Adrenal gland (tissue), 5 donors: ENCODE data around the gene VIT.

Experiments used
- CTCF ChIP-seq, 6 experiments: fragments of 450-650 bp in 4 of 6; fragments of 200-600 bp in 2 of 6; sonication (generic) in 1 of 6; IDR thresholded peaks; 1 replicate in 5 of 6; 2 replicates in 1 of 6; pipeline versions ENCODE4 v1.5.1 to v1.8.0; 2016 to 2021; ENCODE audit warnings: antibody characterized with exemption in 6 of 6, mild to moderate bottlenecking in 2 of 6, moderate library complexity in 1 of 6
- POLR2A ChIP-seq, 2 donors: fragments of 450-650 bp; IDR thresholded peaks; one replicate each; pipeline ENCODE4 v1.6.1; 2017; ENCODE audit warnings: antibody characterized with exemption in 2 of 2, mild to moderate bottlenecking in 2 of 2, moderate library complexity in 1 of 2
- donor health status: DM: no; HTN: no; CAD: no.

GRCh38 chr2:36716111-36716510, 19.6 kb downstream of the VIT start:
- TF ChIP-seq POLR2A (IDR thresholded peaks at IDR 0.05) (no peak), CTCF (IDR thresholded peaks at IDR 0.05) (no peak)
